NCI-H526 (cell line): ENCODE results near the gene UBE2D2.
A peak's percentile ranks its signal among the peaks of the same experiment; 100 is the strongest.
"Not testable (repeated sequence)": the region's sequence is repeated elsewhere in the genome, so short reads cannot be mapped to it uniquely, and the experiment has no call there.

Experiments
- DNase-seq, 2 experiments: peaks; one replicate each; lab custom pipeline; 2025; lab: John Stamatoyannopoulos, UW

Gene UBE2D2

DNA sequence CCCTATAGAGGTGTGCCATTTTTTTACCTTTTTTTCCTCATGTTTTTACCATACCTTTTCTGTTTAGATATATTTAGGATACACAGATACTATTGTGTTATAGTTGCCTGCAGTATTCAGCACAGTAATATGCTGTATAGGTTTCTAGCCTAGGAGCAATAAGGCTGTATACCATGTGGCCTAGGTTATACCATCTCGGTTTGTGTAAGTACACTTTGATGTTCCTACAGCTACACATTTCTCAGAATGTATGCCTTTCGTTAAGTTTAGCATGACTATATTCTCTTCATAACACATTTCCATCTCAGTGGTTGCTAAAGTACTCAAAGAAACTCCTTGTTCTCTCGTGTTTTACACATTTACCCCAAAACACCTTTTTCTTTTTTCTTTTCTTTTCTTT lies 23.0 kb downstream of the UBE2D2 start:
- DNase-seq = no peak

DNA sequence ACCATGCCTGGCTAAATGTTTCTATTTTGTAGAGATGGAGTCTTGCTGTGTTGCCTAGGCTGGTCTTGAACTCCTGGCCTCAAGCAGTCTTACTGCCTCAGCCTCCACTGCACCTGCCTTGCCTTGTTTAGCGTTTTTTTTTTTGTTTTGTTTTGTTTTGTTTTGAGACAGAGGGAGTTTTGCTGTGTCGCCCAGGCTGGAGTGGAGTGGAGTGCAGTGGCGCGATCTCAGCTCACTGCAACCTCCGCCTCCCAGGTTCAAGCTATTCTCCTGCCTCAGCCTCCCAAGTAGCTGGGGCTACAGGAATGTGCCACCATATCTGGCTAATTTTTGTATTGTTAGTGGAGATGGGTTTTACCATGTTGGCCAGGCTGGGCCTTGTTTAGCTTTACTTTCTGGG lies 27.0 kb downstream of the UBE2D2 start:
- DNase-seq = not testable (repeated sequence)

DNA sequence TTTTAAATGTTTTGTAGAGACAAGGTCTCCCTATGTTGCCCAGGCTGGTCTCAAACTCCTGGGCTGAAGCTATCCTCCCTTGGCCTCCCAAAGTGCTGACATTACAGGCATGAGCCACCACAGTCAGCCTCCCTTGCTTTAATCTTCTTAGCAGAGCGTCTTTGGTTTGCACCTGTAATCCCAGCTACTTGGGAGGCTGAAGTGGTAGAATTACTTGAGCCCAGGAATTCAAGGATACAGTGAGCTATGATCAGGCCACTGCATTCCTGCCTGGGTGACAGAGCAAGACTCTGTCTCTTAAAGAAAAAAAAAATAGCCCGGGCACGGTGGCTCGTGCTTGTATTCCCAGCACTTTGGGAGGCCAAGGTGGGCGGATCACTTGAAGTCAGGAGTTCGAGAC lies 27.8 kb downstream of the UBE2D2 start:
- DNase-seq = no peak

DNA sequence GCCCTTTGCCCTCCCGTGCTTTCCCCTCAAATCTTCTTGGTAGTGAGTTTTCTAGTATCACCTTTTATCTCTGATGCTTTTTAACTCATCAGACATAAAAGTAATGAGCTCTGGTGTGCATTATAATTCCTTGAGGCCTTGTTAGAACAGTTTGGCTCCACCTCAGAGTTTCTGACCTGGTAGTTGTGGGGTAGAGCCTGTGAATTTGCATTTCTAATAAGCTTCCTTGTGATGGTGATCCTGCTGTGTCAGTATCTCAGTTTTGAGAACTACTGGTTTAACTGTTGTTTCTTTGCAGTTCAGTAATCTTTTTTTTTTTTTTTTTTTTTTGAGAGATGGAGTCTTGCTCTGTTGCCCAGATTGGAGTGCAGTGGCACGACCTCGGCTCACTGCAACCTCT lies 31.1 kb downstream of the UBE2D2 start:
- peak in 1 of 2 experiments; percentile 46 for DNase-seq

DNA sequence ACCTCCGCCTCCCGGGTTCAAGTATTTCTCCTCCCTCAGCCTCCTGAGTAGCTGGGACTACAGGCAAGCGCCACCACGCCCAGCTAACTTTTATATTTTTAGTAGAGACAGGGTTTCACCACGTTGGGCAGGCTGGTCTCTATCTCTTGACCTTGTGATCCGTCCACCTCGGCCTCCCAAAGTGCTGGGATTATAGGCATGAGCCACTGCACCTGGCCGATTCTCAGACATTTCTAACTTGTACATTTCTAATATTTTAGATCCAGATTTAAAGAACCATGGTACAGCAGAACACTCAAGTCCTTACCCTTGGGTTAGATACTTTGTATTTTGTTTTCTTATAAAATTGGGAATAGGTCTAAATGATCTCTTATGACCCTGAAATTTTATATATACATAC lies 31.9 kb downstream of the UBE2D2 start:
- not testable (repeated sequence) for DNase-seq

DNA sequence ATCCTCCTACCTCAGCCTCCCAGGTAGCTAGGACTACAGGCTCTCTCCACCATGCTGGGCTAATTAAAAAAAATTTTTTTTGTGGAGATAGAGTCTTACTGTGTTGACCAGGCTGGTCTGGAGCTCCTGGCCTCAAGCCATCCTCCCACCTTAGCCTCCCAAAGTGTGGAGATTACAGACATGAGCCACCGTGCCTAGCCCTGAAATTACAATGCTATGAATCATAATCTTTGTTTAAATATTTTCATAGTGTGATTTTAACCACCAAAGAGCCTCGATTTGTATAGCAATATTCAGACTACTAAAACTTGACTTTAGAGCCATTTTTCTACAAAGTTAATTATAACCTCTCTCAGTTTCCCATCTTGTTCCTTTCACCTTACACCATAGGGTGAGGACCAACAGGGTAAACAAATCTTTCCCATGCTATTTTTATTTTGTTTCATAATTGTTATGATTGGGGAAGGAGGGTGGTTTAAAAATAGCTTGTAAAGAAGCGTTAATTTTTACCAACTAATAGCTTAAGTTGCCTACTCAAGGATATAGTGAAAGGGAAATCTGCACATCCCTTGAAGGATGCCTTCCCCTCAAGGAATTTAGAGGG lies 32.7 kb downstream of the UBE2D2 start:
- DNase-seq = no peak

DNA sequence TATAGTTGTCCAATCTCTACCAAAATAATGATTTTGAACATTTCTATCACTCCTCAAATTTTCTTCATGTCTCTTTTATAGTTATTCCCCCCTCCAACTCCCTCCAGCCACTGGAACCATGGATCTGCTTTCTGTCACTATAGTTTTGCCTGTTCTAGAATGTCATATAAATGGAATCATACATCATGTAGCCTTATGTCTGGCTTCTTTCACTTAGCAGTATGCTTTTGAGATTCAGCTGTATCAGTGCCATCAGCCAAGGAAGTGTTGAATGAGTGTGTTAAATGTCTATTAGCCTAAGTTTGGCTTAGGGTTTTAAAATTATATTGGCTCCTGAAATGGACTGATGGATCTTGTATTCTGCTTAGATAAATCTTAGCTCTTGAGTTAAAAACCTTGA lies 36.0 kb downstream of the UBE2D2 start:
- DNase-seq = no peak

DNA sequence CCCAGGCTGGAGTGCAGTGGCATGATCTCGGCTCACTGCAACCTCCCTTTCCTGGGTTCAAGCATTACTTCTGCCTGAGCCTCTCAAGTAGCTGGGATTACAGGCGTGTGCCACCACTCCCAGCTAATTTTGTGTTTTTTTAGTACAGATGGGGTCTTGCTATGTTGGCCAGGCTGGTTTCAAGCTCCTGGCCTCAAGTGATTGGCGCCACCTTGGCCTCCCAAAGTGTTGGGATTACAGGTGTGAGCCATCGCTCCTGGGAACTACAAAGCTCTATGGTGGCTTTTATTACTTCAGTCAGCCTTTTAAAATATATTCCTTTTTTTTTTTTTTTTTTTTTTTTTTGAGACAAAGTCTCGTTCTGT lies 37.4 kb downstream of the UBE2D2 start:
- DNase-seq = not testable (repeated sequence)

DNA sequence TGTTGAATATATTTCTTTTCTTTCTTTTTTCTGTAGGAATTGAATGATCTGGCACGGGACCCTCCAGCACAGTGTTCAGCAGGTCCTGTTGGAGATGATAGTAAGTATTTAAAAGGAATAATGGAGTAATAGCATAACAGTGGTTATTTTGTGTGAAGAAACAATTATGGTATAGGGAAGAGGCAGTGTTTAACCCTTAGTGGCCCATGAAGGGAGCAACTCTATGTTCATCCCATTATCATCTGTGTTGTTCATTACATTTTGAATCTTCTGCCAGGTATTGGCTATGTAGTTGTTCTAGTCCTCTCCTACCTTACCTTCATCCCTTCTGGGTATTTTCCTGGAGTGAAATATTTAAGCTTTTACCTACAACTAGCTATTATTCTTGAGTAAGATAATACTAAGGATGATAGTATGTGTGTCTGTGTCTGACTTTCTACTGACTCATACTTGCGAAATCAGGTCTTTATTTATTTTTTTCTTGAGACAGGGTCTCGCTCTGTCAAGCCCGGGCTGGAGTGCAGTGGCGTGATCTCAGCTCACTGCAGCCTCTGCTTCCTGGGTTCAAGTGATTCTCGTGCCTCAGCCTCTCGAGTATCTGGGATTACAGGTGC lies 39.3 kb downstream of the UBE2D2 start:
- DNase-seq = no peak

DNA sequence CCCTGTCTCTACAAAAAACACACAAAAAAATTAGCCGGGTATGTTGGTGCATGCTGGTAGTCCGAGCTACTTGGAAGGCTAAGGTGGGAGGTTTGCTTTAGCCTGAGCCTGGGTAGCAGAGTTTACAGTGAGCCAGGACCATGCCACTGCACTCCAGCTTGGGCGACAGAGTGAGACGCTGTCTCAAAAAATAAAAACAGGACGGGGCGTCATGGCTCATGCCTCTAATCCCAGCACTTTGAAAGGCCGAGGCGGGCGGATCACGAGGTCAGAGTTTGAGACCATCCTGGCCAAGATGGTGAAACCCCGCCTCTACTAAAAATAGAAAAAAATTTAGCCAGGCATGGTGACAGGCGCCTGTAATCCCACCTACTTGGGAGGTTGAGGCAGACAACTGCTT lies 40.3 kb downstream of the UBE2D2 start:
- no peak for DNase-seq

DNA sequence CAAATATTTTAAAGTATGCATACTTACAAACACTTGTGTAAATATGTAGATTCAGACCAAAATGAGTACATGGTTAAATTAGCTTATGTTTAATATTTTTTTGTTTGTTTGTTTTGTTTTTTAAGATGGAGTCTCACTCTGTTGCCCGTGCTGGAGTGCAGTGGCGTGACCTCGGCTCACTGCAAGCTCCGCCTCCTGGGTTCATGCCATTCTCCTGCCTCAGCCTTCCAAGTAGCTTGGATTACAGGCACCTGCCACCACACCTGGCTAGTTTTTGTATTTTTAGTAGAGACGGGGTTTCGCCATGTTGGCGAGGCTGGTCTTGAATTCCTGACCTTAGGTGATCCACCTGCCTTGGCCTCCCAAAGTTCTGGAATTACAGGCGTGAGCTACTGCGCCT lies 40.8 kb downstream of the UBE2D2 start:
- not testable (repeated sequence) for DNase-seq

DNA sequence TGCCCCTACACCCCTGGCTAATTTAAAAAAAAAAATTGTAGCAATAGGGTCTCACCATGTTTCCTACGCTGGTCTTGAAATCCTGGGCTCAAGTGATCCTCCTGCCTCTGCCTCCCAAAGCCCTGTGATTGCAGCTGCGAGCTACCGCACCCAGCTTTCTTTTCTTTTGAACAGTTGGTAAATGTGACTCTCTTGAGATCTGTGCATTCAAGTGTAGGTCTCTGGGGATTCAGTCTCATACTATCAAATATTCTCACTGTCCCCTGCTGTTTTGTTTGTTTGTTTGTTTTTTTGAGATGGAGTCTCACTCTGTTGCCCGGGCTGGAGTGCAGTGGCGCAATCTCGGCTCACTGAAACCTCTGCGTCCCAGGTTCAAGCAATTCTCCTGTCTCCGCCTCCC lies 44.7 kb downstream of the UBE2D2 start:
- no peak for DNase-seq

DNA sequence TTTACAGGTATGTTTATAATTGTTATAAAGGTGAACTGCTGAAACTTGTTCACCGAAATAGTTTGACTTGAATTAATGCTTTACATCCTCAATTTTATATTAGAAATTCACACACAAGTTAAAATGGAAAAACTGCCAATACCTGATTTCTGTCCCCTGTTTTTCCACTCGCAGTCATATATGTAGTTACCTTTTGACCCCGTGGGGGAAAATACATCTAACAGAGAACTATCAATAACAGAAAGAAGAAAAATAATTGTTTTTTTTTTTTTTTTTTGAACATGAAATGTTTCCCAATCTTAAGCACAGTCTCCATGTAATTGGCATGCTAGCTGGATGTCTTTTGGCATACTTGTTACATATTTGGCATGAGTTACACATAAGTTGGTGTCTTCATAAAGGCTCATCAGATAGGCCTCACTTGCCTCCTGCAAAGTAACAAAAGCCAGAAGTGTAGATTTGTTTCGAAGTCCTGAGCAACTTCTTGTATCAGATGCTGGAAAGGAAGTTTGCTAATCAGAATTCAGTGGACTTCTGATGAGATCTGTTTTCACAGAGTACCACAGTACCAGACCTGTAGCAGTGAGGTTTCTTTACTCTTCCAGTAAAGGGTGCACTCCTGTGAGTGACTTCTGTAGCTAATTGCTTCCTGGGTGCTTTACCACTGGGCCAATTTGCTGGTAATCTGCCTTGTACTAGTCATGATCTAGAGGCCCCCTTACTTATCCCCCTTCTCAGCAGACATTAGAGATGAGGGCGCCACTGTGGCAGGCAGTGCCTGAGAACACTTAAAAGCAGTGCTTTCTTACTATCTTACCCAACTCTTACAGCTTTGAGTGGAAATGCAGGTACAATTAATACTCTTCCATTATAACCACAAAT lies 50.8 kb downstream of the UBE2D2 start:
- DNase-seq = no peak

DNA sequence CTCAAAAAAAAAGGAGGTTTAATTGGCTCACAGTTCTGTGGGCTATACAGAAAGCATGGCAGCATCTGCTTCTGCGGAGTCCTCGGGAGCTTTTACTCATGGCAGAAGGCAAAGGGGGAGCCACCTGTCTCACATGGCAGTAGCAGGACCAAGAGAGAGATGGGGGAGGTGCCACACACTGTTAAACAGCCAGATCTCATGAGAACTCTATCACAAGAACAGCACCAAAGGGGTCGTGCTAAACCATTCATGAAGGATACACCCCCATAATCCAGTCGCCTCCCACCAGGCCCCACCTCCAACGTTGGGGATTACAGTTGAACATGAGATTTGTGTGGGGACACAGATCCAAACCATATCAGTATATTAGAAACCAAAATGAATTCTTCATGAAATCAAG lies 58.7 kb downstream of the UBE2D2 start:
- no peak for DNase-seq

DNA sequence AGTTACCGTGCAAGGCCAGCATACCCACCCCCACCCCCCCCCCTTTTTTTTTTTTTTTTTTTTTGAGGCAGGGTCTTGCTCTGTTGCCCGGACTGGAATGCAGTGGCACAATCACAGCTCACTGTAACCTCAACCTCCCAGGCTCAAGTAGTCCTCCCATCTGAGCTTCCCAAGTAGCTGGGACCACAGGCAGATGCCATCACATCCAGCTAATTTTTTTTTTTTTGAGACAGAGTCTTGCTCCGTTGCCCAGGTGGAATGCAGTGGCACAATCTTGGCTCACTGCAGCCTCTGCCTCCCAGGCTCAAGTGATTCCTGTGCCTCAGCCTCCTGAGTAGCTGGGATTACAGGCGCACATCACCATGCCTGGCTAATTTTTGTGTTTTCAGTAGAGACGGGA lies 64.3 kb downstream of the UBE2D2 start:
- DNase-seq = not testable (repeated sequence)

DNA sequence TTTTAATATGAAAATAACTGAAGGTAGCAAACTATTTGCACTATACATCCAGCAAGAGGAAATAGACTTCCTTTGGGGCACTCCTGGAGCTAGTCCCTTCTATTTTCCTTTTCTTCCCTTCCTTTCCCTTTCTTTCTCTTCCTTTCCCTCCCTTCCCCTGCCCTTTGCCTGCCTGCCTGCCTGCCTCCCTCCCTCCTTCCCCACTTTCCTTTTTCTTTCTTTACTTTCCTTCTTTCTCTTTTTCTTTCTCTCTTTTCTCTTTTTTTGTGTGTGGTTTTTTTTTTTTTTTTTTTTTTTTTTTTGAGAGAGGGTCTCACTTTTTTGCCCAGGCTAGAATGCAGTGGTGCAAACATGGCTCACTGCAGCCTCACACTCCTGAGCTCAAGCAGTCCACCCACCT lies 69.7 kb downstream of the UBE2D2 start:
- no peak for DNase-seq

DNA sequence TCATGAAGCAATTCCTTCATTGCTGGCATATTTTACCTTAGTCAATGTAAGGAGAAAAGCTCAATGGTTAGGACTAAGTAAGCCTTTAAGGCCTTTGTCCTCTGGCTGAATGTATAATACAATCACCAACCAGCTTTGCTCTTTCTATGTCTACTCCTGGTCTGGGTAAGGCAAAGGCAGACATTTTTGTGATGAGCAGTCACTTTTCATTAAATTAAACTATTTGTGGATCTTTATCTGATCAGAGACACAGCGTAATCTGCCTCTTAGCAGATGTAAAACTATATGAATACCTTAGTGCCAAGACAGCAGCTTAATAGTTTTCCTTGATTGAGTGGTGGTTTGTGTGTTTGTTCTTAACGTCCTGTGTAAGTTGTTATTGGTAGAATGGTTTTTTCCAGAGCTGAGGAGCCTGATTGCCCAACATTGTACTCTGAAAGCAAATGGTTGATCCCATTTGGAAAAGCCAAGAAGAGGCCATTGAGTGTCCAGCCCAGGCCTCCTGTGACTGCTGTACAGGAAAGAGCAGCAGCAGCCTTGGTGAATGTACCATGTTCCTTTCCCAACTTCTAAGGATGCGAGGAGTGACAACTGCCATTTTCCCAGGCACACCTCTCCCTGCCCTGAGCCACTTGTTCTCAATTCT lies 70.5 kb downstream of the UBE2D2 start:
- DNase-seq = no peak

DNA sequence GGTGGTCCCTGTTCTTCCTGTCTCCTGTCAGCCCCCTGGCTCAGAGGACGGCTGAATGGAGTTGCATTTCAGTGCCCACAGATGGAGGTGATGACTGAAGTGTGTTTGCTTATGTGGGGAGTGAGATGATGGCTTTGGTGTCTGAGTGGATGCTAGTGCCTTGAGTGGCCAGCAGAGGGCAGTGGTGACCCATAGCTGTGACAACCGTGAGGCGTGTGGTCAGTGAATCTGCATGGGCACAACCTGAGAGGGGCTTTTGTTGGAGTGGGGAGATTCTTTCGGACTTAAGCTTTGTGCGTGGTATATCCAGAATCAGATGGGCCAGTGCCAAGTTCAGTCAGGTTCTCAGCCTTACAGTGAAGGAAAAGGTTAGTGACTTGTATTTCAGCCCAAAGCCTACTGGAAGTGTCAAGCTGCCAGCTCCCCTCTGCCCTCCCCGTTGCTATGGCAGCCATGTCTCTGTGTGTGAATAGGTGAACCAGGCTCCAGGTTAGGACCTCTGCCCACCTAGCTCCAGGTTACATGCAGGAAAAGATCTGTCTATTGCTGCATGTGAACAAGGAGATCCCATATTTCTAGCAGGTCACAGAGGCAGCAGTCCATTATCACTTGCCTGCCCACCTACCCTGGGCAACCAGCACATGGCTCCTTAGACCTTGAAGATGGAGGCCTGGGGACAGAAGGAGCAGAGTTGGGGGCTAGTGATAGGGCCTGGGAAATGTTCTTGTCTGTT lies 72.3 kb downstream of the UBE2D2 start:
- DNase-seq = peak; percentile 52 to 84

DNA sequence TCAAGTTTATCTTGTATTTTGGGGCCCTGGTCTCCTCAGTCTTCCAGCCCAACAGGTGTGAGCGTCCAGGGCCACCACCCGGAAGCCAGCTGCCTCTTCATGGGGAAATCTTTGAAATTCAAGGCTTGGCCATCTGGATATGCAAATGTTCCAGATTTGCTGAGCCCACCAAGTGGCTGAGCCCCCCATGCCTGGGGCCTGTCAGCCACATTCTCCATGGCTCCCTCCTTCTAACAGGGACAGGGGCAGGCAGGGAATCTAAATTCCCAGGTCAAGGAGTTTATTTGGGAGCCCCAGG lies 72.8 kb downstream of the UBE2D2 start:
- no peak for DNase-seq

DNA sequence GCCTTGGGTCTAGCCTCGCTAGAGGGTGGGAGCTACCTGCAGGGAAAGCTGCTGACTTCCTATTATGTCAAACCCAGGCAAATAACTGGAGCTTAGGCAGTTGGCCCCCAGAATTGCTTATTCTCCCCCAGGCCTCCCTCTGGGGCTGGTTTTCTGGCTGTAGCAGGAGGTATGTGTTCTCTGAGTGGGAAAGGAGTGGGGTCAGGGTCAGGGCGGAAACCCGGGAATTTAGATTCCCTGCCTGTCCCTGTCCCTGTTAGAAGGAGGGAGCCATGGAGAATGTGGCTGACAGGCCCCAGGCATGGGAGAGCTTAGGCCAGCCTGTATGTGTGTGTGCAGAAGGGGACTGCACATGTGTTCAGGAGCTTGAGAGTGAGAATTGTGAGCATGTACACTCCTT lies 73.4 kb downstream of the UBE2D2 start:
- no peak for DNase-seq

DNA sequence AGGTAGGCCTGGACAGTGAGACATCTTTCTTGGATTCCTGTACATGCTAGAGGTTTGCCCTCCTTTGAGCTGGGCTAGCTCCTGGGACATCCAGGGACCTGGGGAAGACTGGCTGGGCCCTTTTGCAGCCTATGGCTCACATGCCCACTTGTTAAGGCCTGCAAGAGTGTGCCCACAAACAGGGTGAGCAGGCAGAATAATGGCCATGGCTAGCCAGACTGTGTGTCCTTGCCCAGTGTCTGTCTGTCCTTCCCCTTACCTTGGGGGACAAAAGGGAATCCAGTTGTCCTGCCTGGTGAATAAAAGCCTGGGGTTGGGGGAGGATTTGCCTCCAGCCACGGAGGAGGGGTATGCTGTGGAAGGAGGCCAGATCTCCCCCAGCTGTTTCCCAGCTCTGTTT lies 74.1 kb downstream of the UBE2D2 start:
- DNase-seq = no peak

DNA sequence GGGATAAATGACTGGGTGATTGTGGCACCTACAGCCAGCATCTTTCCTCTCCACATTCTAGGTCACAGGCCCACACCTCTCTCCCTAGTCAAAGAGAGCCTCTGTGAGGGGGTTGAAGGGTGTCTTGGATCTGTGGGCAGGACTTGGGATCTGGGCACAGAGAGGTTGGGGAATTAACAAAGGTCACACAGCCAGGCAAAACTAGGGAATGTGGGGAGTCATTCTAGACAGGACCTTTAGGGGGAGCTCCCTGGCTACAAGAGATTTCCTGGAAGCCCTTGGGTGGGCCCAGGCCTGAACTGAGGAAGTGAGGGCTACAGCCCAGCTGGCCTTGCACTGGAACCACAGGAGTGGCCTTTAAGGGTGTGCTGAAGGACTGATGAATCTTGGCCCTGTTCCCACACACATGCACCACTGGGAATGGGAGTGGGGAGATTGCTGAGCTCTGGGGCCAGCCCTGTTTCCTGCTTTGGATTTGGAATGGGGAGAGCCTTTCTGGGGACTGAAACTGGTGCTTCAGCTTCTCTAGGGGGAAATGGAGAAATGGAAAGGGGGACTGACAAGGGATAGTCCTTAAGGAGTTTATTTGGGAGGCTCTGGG lies 74.6 kb downstream of the UBE2D2 start:
- DNase-seq = peak in 1 of 2 experiments; percentile 65
